HTR-8/SVneo (cell line): ENCODE results near the gene SUSD2.
A peak's percentile ranks its signal among the peaks of the same experiment; 100 is the strongest.
"Not testable (repeated sequence)": the region's sequence is repeated elsewhere in the genome, so short reads cannot be mapped to it uniquely, and the experiment has no call there.

Experiments
- DNase-seq: peaks from one replicate; pipeline ENCODE4 v3.0.0; 2011; ENCODE audit warnings: low spot score, mixed read lengths; ENCODE audit not compliant: insufficient read length
- FAIRE-seq: peaks from 2 replicates; lab custom pipeline; 2011; peaks lifted over from hg19 to GRCh38; lab: Jason Lieb, UNC

SUSD2 gene

GRCh38 chr22:24175160-24175808, 6.0 kb upstream of the SUSD2 start:
- FAIRE-seq (no peak), DNase-seq (peak; percentile 59)

GRCh38 chr22:24176040-24176439, 5.2 kb upstream of the SUSD2 start:
- FAIRE-seq = no peak
- DNase-seq = no peak

- DNase-seq (no peak), FAIRE-seq (no peak)
Observed at GRCh38 chr22:24176630-24177029, 4.7 kb upstream of the SUSD2 start.

- FAIRE-seq = no peak
Observed at GRCh38 chr22:24177045-24177444, 4.2 kb upstream of the SUSD2 start.

GRCh38 chr22:24177456-24177855, 3.8 kb upstream of the SUSD2 start:
- FAIRE-seq (no peak), DNase-seq (no peak)

More at GRCh38 chr22:24177045-24177444, 4.2 kb upstream of the SUSD2 start:
- DNase-seq = no peak

- FAIRE-seq (no peak), DNase-seq (no peak)
Observed at GRCh38 chr22:24178021-24178431, 3.3 kb upstream of the SUSD2 start.

- DNase-seq (no peak), FAIRE-seq (no peak)
Observed at GRCh38 chr22:24178502-24179440, 2.5 kb upstream of the SUSD2 start.

GRCh38 chr22:24179478-24180210, 1.6 kb upstream of the SUSD2 start:
- DNase-seq = no peak
- FAIRE-seq = no peak

- FAIRE-seq (no peak), DNase-seq (no peak)
Observed at GRCh38 chr22:24180316-24181087, 785 bp upstream of the SUSD2 start.

GRCh38 chr22:24181996-24182899, 961 bp downstream of the SUSD2 start:
- DNase-seq (no peak), FAIRE-seq (no peak)

- not testable (repeated sequence) for FAIRE-seq, DNase-seq
Observed at GRCh38 chr22:24182900-24183246, 1.6 kb downstream of the SUSD2 start.

GRCh38 chr22:24183321-24184031, 2.2 kb downstream of the SUSD2 start:
- no peak for FAIRE-seq
- no peak for DNase-seq

- no peak for DNase-seq
- no peak for FAIRE-seq
Observed at GRCh38 chr22:24184057-24184798, 2.9 kb downstream of the SUSD2 start.

GRCh38 chr22:24185001-24185500, 3.8 kb downstream of the SUSD2 start:
- FAIRE-seq (no peak), DNase-seq (no peak)

- FAIRE-seq (no peak), DNase-seq (no peak)
Observed at GRCh38 chr22:24185501-24186351, 4.4 kb downstream of the SUSD2 start.

GRCh38 chr22:24186352-24186740, 5.1 kb downstream of the SUSD2 start:
- DNase-seq = no peak
- FAIRE-seq = no peak
